WTC11 (cell line): ENCODE data around the gene SEMA4D. TPM values are rescaled to one million over a fixed set of nuclear protein-coding genes. Genes with fewer than 3 reads are reported as not detected.

ENCODE experiments used
- ATAC-seq: fragments of 200-7000 bp; cut with Tn5 transposase; 2 replicates; pipeline ENCODE4 v1.10.0; 2021; ENCODE audit warnings: mild to moderate bottlenecking, moderate library complexity
- CTCF ChIA-PET: fragments of 300-600 bp; sonication (Branson Sonifier 250); formaldehyde crosslinking; loops from one replicate; lab custom pipeline; 2021; ENCODE audit warnings: antibody characterized with exemption; lab: Charles Lee
- POLR2A ChIA-PET: fragments of 350-600 bp; sonication (Branson Sonifier 250); formaldehyde crosslinking; loops from one replicate; lab custom pipeline; 2021; ENCODE audit warnings: antibody characterized with exemption; lab: Charles Lee
- DNase-seq: peaks from one replicate; pipeline ENCODE4 v3.0.0; 2021; ENCODE audit warnings: low spot score
- H3K27ac Mint-ChIP-seq: 2 replicates; pipeline ENCODE4 v1.8.0; 2021; ENCODE audit warnings: mixed read lengths
- H3K27me3 Mint-ChIP-seq: 2 replicates; pipeline ENCODE4 v1.8.0; 2021; ENCODE audit warnings: low read depth, mild to moderate bottlenecking, moderate library complexity, mixed read lengths
- H3K36me3 Mint-ChIP-seq: 2 replicates; pipeline ENCODE4 v1.8.0; 2021; ENCODE audit warnings: mixed read lengths
- H3K4me1 Mint-ChIP-seq: 2 replicates; pipeline ENCODE4 v1.8.0; 2022; ENCODE audit warnings: mixed read lengths
- H3K4me3 Mint-ChIP-seq: 2 replicates; pipeline ENCODE4 v1.8.0; 2021; ENCODE audit warnings: mild to moderate bottlenecking, moderate library complexity, mixed read lengths
- H3K9me3 Mint-ChIP-seq: 2 replicates; pipeline ENCODE4 v1.8.0; 2021; ENCODE audit warnings: mixed read lengths
- CREB1 ChIP-seq: sonication (generic); formaldehyde crosslinking; IDR thresholded peaks from 2 replicates; pipeline ENCODE4 v1.8.0; 2023; ENCODE audit warnings: mild to moderate bottlenecking, missing genetic modification reagents
- CTCF ChIP-seq: fragments of 200-600 bp; IDR thresholded peaks from 2 replicates; pipeline ENCODE4 v1.8.0; 2022; ENCODE audit warnings: antibody characterized with exemption
- ESRRA ChIP-seq: sonication (generic); formaldehyde crosslinking; IDR thresholded peaks from 2 replicates; pipeline ENCODE4 v1.8.1; 2022; ENCODE audit warnings: mild to moderate bottlenecking, missing genetic modification reagents, borderline replicate concordance
- FOXP1 ChIP-seq: sonication (generic); formaldehyde crosslinking; IDR thresholded peaks from 2 replicates; pipeline ENCODE4 v1.8.0; 2022; ENCODE audit warnings: missing genetic modification reagents, mild to moderate bottlenecking, moderate library complexity, borderline replicate concordance
- FOXP4 ChIP-seq: sonication (generic); formaldehyde crosslinking; IDR thresholded peaks from 2 replicates; pipeline ENCODE4 v1.8.0; 2022; ENCODE audit warnings: mild to moderate bottlenecking, missing genetic modification reagents
- HMGA2 ChIP-seq: fragments of 250-450 bp; sonication (Bioruptor Pico); IDR thresholded peaks from 2 replicates; pipeline ENCODE4 v1.4.0; 2021; ENCODE audit warnings: mild to moderate bottlenecking, moderate library complexity
- JAZF1 ChIP-seq: fragments of 250-450 bp; sonication (Bioruptor Pico); IDR thresholded peaks from 2 replicates; pipeline ENCODE4 v1.9.0; 2021; ENCODE audit warnings: moderate library complexity, mild to moderate bottlenecking, inconsistent platforms
- MXD4 ChIP-seq: fragments of 250-450 bp; sonication (Bioruptor Pico); IDR thresholded peaks from 2 replicates; pipeline ENCODE4 v1.8.0; 2021; ENCODE audit warnings: mild to moderate bottlenecking, moderate library complexity, borderline replicate concordance
- NFATC4 ChIP-seq: fragments of 250-450 bp; sonication (Bioruptor Pico); IDR thresholded peaks from 2 replicates; pipeline ENCODE4 v1.9.0; 2021; ENCODE audit warnings: mild to moderate bottlenecking
- NR2C2 ChIP-seq: sonication (generic); formaldehyde crosslinking; IDR thresholded peaks from 2 replicates; pipeline ENCODE4 v1.8.0; 2022; ENCODE audit warnings: mild to moderate bottlenecking, missing genetic modification reagents
- NR3C1 ChIP-seq: sonication (generic); formaldehyde crosslinking; conservative IDR thresholded peaks from 2 replicates; pipeline ENCODE4 v1.8.1; 2023; ENCODE audit warnings: low read depth, mild to moderate bottlenecking, missing genetic modification reagents
- RELA ChIP-seq: sonication (generic); formaldehyde crosslinking; IDR thresholded peaks from 2 replicates; pipeline ENCODE4 v1.8.1; 2022; ENCODE audit warnings: missing genetic modification reagents, mild to moderate bottlenecking, borderline replicate concordance
- SOX15 ChIP-seq: fragments of 250-450 bp; sonication (Bioruptor Pico); IDR thresholded peaks from 2 replicates; pipeline ENCODE4 v1.9.0; 2021; ENCODE audit warnings: mild to moderate bottlenecking
- USF1 ChIP-seq: sonication (generic); formaldehyde crosslinking; IDR thresholded peaks from 2 replicates; pipeline ENCODE4 v1.8.0; 2022; ENCODE audit warnings: mild to moderate bottlenecking, missing genetic modification reagents
- ZBTB21 ChIP-seq: sonication (generic); formaldehyde crosslinking; IDR thresholded peaks from 2 replicates; pipeline ENCODE4 v1.8.1; 2023; ENCODE audit warnings: mild to moderate bottlenecking, missing genetic modification reagents, borderline replicate concordance
- ZNF121 ChIP-seq: sonication (generic); formaldehyde crosslinking; IDR thresholded peaks from 2 replicates; pipeline ENCODE4 v1.8.0; 2023; ENCODE audit warnings: missing genetic modification reagents
- ZNF138 ChIP-seq: sonication (generic); formaldehyde crosslinking; conservative IDR thresholded peaks from 2 replicates; pipeline ENCODE4 v1.8.1; 2022; ENCODE audit warnings: mild to moderate bottlenecking, moderate library complexity, missing genetic modification reagents
- ZNF396 ChIP-seq: fragments of 250-450 bp; sonication (Bioruptor Pico); IDR thresholded peaks from 2 replicates; pipeline ENCODE4 v1.8.0; 2021; ENCODE audit warnings: mild to moderate bottlenecking, moderate library complexity, borderline replicate concordance
- ZNF423 ChIP-seq: fragments of 250-450 bp; sonication (Bioruptor Pico); IDR thresholded peaks from 2 replicates; pipeline ENCODE4 v2.1.2; 2022; ENCODE audit warnings: mild to moderate bottlenecking, moderate library complexity
- total RNA-seq: library from RNA; stranded (reverse); gene quantifications from 3 replicates; pipeline ENCODE4 v1.2.3, GENCODE V29; 2021
- TF ChIP-seq, protein P1 (sequence below): sonication (generic); formaldehyde crosslinking; IDR thresholded peaks from 2 replicates; pipeline ENCODE4 v1.8.1; 2023; ENCODE audit warnings: mild to moderate bottlenecking, missing genetic modification reagents, moderate library complexity
- TF ChIP-seq, protein P2 (sequence below): sonication (generic); formaldehyde crosslinking; IDR thresholded peaks from 2 replicates; pipeline ENCODE4 v1.8.1; 2022; ENCODE audit warnings: mild to moderate bottlenecking, missing genetic modification reagents, moderate library complexity, borderline replicate concordance
- TF ChIP-seq, protein P3 (sequence below): sonication (generic); formaldehyde crosslinking; IDR thresholded peaks from 2 replicates; pipeline ENCODE4 v1.8.1; 2023; ENCODE audit warnings: mild to moderate bottlenecking, missing genetic modification reagents
- TF ChIP-seq, protein P4 (sequence below): sonication (generic); formaldehyde crosslinking; IDR thresholded peaks from 2 replicates; pipeline ENCODE4 v1.8.1; 2022; ENCODE audit warnings: missing genetic modification reagents, borderline replicate concordance

SEMA4D gene
- total RNA-seq, 1 experiment from 2014 or later: 67.8 TPM

DNA sequence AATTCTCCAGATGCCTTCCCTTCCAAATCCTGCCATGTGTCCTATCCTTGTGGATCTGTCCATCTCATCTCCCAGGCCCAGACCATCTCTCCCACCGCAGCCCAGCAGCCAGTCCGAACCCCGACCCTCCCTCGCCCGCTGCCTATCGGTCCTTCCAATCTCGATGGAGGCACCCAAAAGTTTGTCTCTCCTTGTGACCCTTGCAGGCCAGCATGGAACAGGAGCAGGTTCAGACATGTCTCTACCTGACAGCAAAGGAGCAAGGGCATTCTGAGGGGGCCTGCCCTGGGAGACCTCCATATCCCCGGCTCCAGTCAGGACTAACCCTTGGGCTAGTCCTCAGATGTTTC lies 51.0 kb downstream of the SEMA4D start:
- TF ChIP-seq ZNF121 (no peak), ZNF423 (CRISPR knock-in tag) (no peak), JAZF1 (CRISPR knock-in tag) (no peak), ESRRA (CRISPR knock-in tag) (no peak), ZNF138 (CRISPR knock-in tag) (no peak), CREB1 (CRISPR knock-in tag) (no peak), CTCF (no peak)
- TF ChIP-seq, protein P1, sequence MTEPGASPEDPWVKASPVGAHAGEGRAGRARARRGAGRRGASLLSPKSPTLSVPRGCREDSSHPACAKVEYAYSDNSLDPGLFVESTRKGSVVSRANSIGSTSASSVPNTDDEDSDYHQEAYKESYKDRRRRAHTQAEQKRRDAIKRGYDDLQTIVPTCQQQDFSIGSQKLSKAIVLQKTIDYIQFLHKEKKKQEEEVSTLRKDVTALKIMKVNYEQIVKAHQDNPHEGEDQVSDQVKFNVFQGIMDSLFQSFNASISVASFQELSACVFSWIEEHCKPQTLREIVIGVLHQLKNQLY: no peak
- TF ChIP-seq, protein P2, sequence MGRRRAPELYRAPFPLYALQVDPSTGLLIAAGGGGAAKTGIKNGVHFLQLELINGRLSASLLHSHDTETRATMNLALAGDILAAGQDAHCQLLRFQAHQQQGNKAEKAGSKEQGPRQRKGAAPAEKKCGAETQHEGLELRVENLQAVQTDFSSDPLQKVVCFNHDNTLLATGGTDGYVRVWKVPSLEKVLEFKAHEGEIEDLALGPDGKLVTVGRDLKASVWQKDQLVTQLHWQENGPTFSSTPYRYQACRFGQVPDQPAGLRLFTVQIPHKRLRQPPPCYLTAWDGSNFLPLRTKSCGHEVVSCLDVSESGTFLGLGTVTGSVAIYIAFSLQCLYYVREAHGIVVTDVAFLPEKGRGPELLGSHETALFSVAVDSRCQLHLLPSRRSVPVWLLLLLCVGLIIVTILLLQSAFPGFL (CRISPR knock-in tag): no peak
- CTCF ChIA-PET: no interaction called here
- ATAC-seq (no peak), DNase-seq (no peak)
- POLR2A ChIA-PET: no interaction called here
- peaks cover 34% of the 10 kb centered on the region for H3K4me1 Mint-ChIP-seq
- H3K27ac Mint-ChIP-seq: peak overlapping the region; percentile 88
- no peaks in the 10 kb centered on the region for H3K9me3 Mint-ChIP-seq
- H3K27me3 Mint-ChIP-seq: no peaks in the 10 kb centered on the region; the same call in 1 of the 2 replicates
- H3K4me3 Mint-ChIP-seq: no peak overlapping the region
- peaks cover 3% of the 10 kb centered on the region; the same call in 1 of the 2 replicates for H3K36me3 Mint-ChIP-seq

DNA sequence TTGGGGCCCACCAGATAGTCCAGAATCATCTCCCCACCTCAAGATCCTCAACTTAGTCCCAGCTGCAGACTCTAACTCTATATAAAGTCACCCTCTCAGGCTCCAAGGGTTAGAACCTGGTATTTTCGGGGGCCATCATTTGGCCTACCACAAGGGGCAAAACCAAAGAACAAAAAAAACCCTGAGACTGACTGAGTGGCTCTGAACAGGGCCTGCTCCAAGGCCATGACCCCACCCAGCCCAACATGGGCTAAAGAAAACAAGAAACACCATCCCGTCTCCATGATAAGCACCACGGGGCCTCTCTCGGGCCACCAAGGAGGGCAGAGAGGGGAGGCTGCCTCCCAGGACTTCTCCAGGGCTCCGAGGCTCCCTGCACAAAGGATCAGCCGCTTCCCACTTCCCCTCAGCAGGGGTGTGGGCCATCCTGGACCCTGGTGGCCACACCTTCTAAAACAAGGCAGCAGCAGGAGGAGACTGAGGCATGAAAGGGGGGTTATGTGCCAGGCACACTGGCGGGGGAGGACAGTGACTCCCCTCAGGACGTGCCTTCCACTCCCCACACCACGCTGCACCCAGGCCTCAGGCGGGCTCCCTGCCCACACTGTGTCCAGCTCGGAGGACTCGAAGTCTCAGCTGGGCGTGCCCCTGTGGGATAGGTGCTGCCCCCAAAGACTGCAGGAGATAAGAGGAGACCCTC lies 51.5 kb downstream of the SEMA4D start:
- CTCF ChIA-PET: no interaction called here
- H3K27me3 Mint-ChIP-seq: no peaks in the 10 kb centered on the region; the same call in 1 of the 2 replicates
- H3K9me3 Mint-ChIP-seq: no peaks in the 10 kb centered on the region
- peak overlapping the region; percentile 88 for H3K27ac Mint-ChIP-seq
- POLR2A ChIA-PET: no interaction called here
- peaks cover 38% of the 10 kb centered on the region for H3K4me1 Mint-ChIP-seq
- peaks cover 3% of the 10 kb centered on the region; the same call in 1 of the 2 replicates for H3K36me3 Mint-ChIP-seq
- ATAC-seq (no peak), DNase-seq (no peak)
- TF ChIP-seq HMGA2 (no peak), ZNF396 (CRISPR knock-in tag) (no peak), NFATC4 (CRISPR knock-in tag) (no peak), NR3C1 (CRISPR knock-in tag) (no peak), ESRRA (CRISPR knock-in tag) (no peak), NR2C2 (CRISPR knock-in tag) (no peak), ZBTB21 (no peak), FOXP1 (CRISPR knock-in tag) (no peak), RELA (CRISPR knock-in tag) (no peak)
- TF ChIP-seq, protein P3, sequence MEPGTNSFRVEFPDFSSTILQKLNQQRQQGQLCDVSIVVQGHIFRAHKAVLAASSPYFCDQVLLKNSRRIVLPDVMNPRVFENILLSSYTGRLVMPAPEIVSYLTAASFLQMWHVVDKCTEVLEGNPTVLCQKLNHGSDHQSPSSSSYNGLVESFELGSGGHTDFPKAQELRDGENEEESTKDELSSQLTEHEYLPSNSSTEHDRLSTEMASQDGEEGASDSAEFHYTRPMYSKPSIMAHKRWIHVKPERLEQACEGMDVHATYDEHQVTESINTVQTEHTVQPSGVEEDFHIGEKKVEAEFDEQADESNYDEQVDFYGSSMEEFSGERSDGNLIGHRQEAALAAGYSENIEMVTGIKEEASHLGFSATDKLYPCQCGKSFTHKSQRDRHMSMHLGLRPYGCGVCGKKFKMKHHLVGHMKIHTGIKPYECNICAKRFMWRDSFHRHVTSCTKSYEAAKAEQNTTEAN: no peak
- H3K4me3 Mint-ChIP-seq: no peak overlapping the region

DNA sequence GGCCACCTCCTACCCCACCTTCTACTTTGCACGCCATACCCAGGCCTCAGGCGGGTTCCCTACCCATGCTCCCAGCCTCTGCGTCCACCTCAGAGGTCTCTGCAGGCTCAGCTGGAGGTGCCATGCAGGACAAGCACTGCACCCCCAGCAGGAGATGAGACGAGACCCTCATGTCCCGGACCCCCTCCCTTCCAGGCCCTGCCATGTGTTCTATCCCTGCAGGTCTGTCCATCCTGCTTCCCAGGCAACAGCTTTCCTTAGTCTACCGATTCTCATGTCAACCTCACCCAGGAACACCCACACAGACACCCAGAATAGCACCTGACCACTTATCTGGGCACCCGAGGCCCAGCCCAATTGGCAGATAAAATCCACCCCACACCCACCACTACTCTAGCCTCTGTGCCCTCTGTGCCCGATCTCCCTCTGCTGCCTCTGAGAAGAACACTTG lies 52.1 kb downstream of the SEMA4D start:
- CTCF ChIA-PET: interaction anchor here (1.1 to 1.4 kb wide), 2 partner anchors 16 to 147 kb away, joined by 3 to 8 read pairs; no protein-coding TSS in a partner anchor
- POLR2A ChIA-PET: no interaction called here
- Mint-ChIP-seq H3K27me3 (no peaks in the 10 kb centered on the region; the same call in 1 of the 2 replicates), H3K27ac (peak overlapping the region; percentile 75), H3K36me3 (peaks cover 3% of the 10 kb centered on the region; the same call in 1 of the 2 replicates), H3K9me3 (no peaks in the 10 kb centered on the region), H3K4me3 (no peak overlapping the region), H3K4me1 (peaks cover 43% of the 10 kb centered on the region)
- DNase-seq: no peak
- no peak for ATAC-seq
- TF ChIP-seq SOX15 (CRISPR knock-in tag) (no peak), NR2C2 (CRISPR knock-in tag) (no peak), FOXP4 (CRISPR knock-in tag) (no peak), MXD4 (CRISPR knock-in tag) (no peak), USF1 (CRISPR knock-in tag) (no peak)
- TF ChIP-seq, protein P4, sequence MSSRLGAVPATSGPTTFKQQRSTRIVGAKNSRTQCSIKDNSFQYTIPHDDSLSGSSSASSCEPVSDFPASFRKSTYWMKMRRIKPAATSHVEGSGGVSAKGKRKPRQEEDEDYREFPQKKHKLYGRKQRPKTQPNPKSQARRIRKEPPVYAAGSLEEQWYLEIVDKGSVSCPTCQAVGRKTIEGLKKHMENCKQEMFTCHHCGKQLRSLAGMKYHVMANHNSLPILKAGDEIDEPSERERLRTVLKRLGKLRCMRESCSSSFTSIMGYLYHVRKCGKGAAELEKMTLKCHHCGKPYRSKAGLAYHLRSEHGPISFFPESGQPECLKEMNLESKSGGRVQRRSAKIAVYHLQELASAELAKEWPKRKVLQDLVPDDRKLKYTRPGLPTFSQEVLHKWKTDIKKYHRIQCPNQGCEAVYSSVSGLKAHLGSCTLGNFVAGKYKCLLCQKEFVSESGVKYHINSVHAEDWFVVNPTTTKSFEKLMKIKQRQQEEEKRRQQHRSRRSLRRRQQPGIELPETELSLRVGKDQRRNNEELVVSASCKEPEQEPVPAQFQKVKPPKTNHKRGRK (CRISPR knock-in tag): no peak
